HFFc6 (cell line): ENCODE data around the gene IFNA16. TPM values are rescaled to one million over a fixed set of nuclear protein-coding genes. Genes with fewer than 3 reads are reported as not detected.
"Not testable (repeated sequence)": the region's sequence is repeated elsewhere in the genome, so short reads cannot be mapped to it uniquely, and the experiment has no call there.

ENCODE experiments used
- DNase-seq: peaks from one replicate; pipeline ENCODE4 v3.0.0-alpha.2; 2018
- H3K27ac Mint-ChIP-seq: 2 replicates; pipeline ENCODE4 v1.8.0; 2020; ENCODE audit warnings: mild to moderate bottlenecking, mixed read lengths
- H3K27me3 Mint-ChIP-seq: 2 replicates; pipeline ENCODE4 v1.8.0; 2021; ENCODE audit warnings: mild to moderate bottlenecking, moderate library complexity, mixed read lengths; ENCODE audit not compliant: insufficient read depth
- H3K36me3 Mint-ChIP-seq: 2 replicates; pipeline ENCODE4 v1.8.0; 2021; ENCODE audit warnings: low read depth, mixed read lengths
- H3K4me1 Mint-ChIP-seq: 2 replicates; pipeline ENCODE4 v1.8.0; 2020; ENCODE audit warnings: low read depth, mixed read lengths
- H3K4me3 Mint-ChIP-seq: 2 replicates; pipeline ENCODE4 v1.8.0; 2020; ENCODE audit warnings: mild to moderate bottlenecking, moderate library complexity, mixed read lengths
- H3K9me3 Mint-ChIP-seq: 2 replicates; pipeline ENCODE4 v1.8.0; 2020; ENCODE audit warnings: mild to moderate bottlenecking, mixed read lengths
- CTCF ChIP-seq: fragments of 200-600 bp; sonication (generic); IDR thresholded peaks from 2 replicates; pipeline ENCODE4 v1.5.0; 2021; ENCODE audit warnings: antibody characterized with exemption, mild to moderate bottlenecking
- total RNA-seq, 6 experiments: library from RNA; stranded (reverse); fragmentation: NEBNext Ultra II Directional; extraction: Animal tissue kit (Norgen Biotek cat#: 25700); gene quantifications; 2 replicates in 1 of 6; 3 replicates in 5 of 6; pipeline ENCODE4 v1.2.3, GENCODE V29; 2021

Gene IFNA16
- total RNA-seq, 6 experiments from 2014 or later, result not detected

- no peak overlapping the region for H3K4me3 Mint-ChIP-seq
- peaks cover 15% of the 10 kb centered on the region for H3K27me3 Mint-ChIP-seq
- no peak for DNase-seq
- TF ChIP-seq CTCF, result no peak
- no peaks in the 10 kb centered on the region for H3K4me1 Mint-ChIP-seq
- no peaks in the 10 kb centered on the region for H3K9me3 Mint-ChIP-seq
- H3K36me3 Mint-ChIP-seq, result no peaks in the 10 kb centered on the region
- no peak overlapping the region for H3K27ac Mint-ChIP-seq
Measured at GRCh38 chr9:21205204-21205603, 11.9 kb downstream of the IFNA16 start.

- not testable (repeated sequence) for H3K4me3 Mint-ChIP-seq, H3K27ac Mint-ChIP-seq, H3K36me3 Mint-ChIP-seq, H3K4me1 Mint-ChIP-seq, DNase-seq, H3K9me3 Mint-ChIP-seq
- H3K27me3 Mint-ChIP-seq, result peaks cover 14% of the 10 kb centered on the region
Measured at GRCh38 chr9:21202105-21202504, 15.0 kb downstream of the IFNA16 start, which contains the start of gene IFNA7. IFNA7 (minus strand) TSS chr9:21202205; CDS start chr9:21202165, 40 bp downstream.

GRCh38 chr9:21194867-21195776, 22.0 kb downstream of the IFNA16 start:
- peak; percentile 49 for DNase-seq
- not testable (repeated sequence) for H3K36me3 Mint-ChIP-seq, H3K9me3 Mint-ChIP-seq, H3K4me1 Mint-ChIP-seq, H3K27ac Mint-ChIP-seq
- peak; percentile 74 for TF ChIP-seq CTCF
- Mint-ChIP-seq H3K4me3 (peak overlapping the region; percentile 44), H3K27me3 (peaks cover 25% of the 10 kb centered on the region)

- not testable (repeated sequence) for DNase-seq, H3K27ac Mint-ChIP-seq, H3K4me3 Mint-ChIP-seq, H3K4me1 Mint-ChIP-seq, H3K36me3 Mint-ChIP-seq, H3K9me3 Mint-ChIP-seq
- peaks cover 20% of the 10 kb centered on the region for H3K27me3 Mint-ChIP-seq
Measured at GRCh38 chr9:21187487-21187886, 29.6 kb downstream of the IFNA16 start, which contains the start of gene IFNA4. IFNA4 (minus strand) TSS chr9:21187587; CDS start chr9:21187531, 56 bp downstream.

GRCh38 chr9:21182810-21183736, 34.0 kb downstream of the IFNA16 start:
- H3K27me3 Mint-ChIP-seq, result peaks cover 26% of the 10 kb centered on the region
- not testable (repeated sequence) for H3K4me3 Mint-ChIP-seq, H3K9me3 Mint-ChIP-seq, H3K36me3 Mint-ChIP-seq, H3K4me1 Mint-ChIP-seq, H3K27ac Mint-ChIP-seq
- DNase-seq, result peak; percentile 46
- peak; percentile 75 for TF ChIP-seq CTCF

GRCh38 chr9:21174671-21175070, 42.4 kb downstream of the IFNA16 start:
- peaks cover 20% of the 10 kb centered on the region for H3K27me3 Mint-ChIP-seq
- no peak for DNase-seq
- no peak for TF ChIP-seq CTCF
- no peak overlapping the region for H3K27ac Mint-ChIP-seq
- H3K4me3 Mint-ChIP-seq, result no peak overlapping the region
- 0 out of 2 replicates have a peak, but pooled peaks cover 5% of the 10 kb centered on the region for H3K4me1 Mint-ChIP-seq
- no peaks in the 10 kb centered on the region for H3K9me3 Mint-ChIP-seq
- H3K36me3 Mint-ChIP-seq, result no peaks in the 10 kb centered on the region
